Measurements from ENCODE around the gene CLDN14.

GRCh38 chr21:36510911-36511310 is 31.0 kb upstream of the CLDN14 start:
- no peak for TF ChIP-seq CTCF (IDR thresholded peaks at IDR 0.05; ENCODE audit: low read length)
- no peak for TF ChIP-seq EZH2 (IDR thresholded peaks at IDR 0.05; ENCODE audit: borderline replicate concordance, low read length)

All from OCI-LY1 (cell line).